ENCODE measurements around the gene GABRB1. TPM values are rescaled to one million over a fixed set of nuclear protein-coding genes. Genes with fewer than 3 reads are reported as not detected.

GABRB1 gene
- total and polyA plus RNA-seq, 2 donors (not counting 1 experiment from before 2014, with no cell fraction given) = not detected

DNA sequence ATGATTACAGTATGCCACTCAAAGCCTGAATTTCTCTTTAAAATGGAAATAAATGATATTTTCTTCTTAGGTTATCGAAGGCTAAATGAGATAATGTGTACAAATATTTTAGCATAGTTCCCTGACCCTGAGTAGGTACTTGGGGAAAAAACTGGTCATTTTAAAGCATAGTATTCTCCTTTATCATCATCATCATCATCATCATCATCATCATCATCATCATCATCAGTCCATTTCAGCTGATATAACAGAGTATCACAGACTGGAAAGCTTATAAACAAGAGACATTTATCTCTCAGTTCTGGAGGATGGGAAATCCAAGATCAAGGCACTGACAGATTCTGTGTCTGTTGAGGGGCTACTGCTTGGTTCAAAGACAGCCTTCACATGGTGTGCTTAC, 13.9 kb downstream of the GABRB1 start:
- ATAC-seq (ENCODE audit: low read depth) = no peak
- Histone ChIP-seq H3K4me3 (ENCODE audit: control extremely low read depth in 1 of 5, extremely low read depth in 1 of 5, insufficient read depth in 1 of 5, low read depth in 2 of 5, low read length in 4 of 5) (no peak overlapping the region), H3K27ac (ENCODE audit: low read length in 2 of 2) (no peak overlapping the region), H3K27me3 (replicated peaks in 1 of 4; ENCODE audit: control extremely low read depth in 1 of 4, control insufficient read depth in 3 of 4, insufficient read depth in 4 of 4, low read length in 3 of 4) (no peaks in the 10 kb centered on the region), H2AFZ (ENCODE audit: insufficient read depth, low read depth, low read length, poor library complexity, severe bottlenecking) (no peak overlapping the region), H3K4me2 (replicated peaks; ENCODE audit: low read depth, low read length, poor library complexity, severe bottlenecking) (no peak overlapping the region), H3K4me1 (ENCODE audit: control insufficient read depth in 2 of 2, insufficient read depth in 2 of 2, low read length in 2 of 2) (no peaks in the 10 kb centered on the region), H3K79me2 (ENCODE audit: control insufficient read depth, insufficient read depth, low read length) (no peaks in the 10 kb centered on the region), H3K36me3 (replicated peaks in 1 of 2; ENCODE audit: control extremely low read depth in 1 of 2, control insufficient read depth in 1 of 2, extremely low read depth in 1 of 2, insufficient read depth in 2 of 2, low read length in 1 of 2) (no peaks in the 10 kb centered on the region), H4K20me1 (ENCODE audit: control insufficient read depth, insufficient read depth, low read length, poor library complexity, severe bottlenecking) (no peaks in the 10 kb centered on the region), H3K9ac (ENCODE audit: low read length) (no peak overlapping the region), H3K9me3 (ENCODE audit: control extremely low read depth in 1 of 3, control insufficient read depth in 2 of 3, insufficient read depth in 1 of 3, low read length in 2 of 3) (no peaks in the 10 kb centered on the region)
- no peak overlapping the region for H3K4me3 Mint-ChIP-seq
- intact Hi-C loops (cut with micrococcal nuclease) = no loop called here
- no peaks in the 10 kb centered on the region for H3K9me3 Mint-ChIP-seq (ENCODE audit: insufficient read depth)
- POLR2A ChIA-PET = no interaction called here
- peaks cover 5% of the 10 kb centered on the region for H3K27me3 Mint-ChIP-seq
- TF ChIP-seq, protein P1, sequence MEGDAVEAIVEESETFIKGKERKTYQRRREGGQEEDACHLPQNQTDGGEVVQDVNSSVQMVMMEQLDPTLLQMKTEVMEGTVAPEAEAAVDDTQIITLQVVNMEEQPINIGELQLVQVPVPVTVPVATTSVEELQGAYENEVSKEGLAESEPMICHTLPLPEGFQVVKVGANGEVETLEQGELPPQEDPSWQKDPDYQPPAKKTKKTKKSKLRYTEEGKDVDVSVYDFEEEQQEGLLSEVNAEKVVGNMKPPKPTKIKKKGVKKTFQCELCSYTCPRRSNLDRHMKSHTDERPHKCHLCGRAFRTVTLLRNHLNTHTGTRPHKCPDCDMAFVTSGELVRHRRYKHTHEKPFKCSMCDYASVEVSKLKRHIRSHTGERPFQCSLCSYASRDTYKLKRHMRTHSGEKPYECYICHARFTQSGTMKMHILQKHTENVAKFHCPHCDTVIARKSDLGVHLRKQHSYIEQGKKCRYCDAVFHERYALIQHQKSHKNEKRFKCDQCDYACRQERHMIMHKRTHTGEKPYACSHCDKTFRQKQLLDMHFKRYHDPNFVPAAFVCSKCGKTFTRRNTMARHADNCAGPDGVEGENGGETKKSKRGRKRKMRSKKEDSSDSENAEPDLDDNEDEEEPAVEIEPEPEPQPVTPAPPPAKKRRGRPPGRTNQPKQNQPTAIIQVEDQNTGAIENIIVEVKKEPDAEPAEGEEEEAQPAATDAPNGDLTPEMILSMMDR (IDR thresholded peaks at IDR 0.05) = no peak
- no peak for TF ChIP-seq EZH2 (IDR thresholded peaks at IDR 0.05; ENCODE audit: borderline replicate concordance, insufficient read depth, low read depth, low read length, poor library complexity, severe bottlenecking)
- CTCF ChIA-PET = no interaction called here
- no peak for DNase-seq
- WGBS (ENCODE audit: insufficient coverage) = no CpG with 5 or more reads among the region's 1 CpG
- H3K27ac Mint-ChIP-seq = no peak overlapping the region
- no peaks in the 10 kb centered on the region for H3K4me1 Mint-ChIP-seq

DNA sequence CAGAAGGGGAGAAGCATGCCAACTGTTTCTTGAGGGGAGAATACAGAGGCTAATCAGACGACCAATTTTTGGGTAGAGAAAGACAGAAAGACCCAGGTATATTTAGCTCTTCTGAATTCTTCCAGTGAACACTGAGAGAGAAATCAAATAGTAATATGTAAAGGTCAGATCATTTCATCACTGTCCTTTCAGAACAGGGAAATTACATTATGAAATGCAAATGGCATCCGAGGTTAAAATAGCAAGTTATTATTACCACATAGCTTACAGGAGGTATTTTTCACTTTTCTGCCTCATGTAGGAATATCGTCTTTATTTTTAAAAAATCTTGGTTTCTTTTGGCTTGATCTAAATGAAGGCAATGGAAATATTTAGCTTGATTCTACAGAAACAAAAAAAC, 18.0 kb downstream of the GABRB1 start:
- no peaks in the 10 kb centered on the region for H3K27me3 ChIP-seq (replicated peaks in 1 of 4; ENCODE audit: control extremely low read depth in 1 of 4, control insufficient read depth in 3 of 4, insufficient read depth in 4 of 4, low read length in 3 of 4)
- DNase-seq (no peak), ATAC-seq (ENCODE audit: low read depth) (no peak)
- Mint-ChIP-seq H3K27ac (no peak overlapping the region), H3K4me1 (no peaks in the 10 kb centered on the region), H3K9me3 (ENCODE audit: insufficient read depth) (no peaks in the 10 kb centered on the region), H3K27me3 (peaks cover 5% of the 10 kb centered on the region), H3K4me3 (no peak overlapping the region)
- no peak overlapping the region for H2AFZ ChIP-seq (ENCODE audit: insufficient read depth, low read depth, low read length, poor library complexity, severe bottlenecking)
- no peaks in the 10 kb centered on the region for H3K36me3 ChIP-seq (replicated peaks in 1 of 2; ENCODE audit: control extremely low read depth in 1 of 2, control insufficient read depth in 1 of 2, extremely low read depth in 1 of 2, insufficient read depth in 2 of 2, low read length in 1 of 2)
- ChIA-PET POLR2A (no interaction called here), CTCF (no interaction called here)
- intact Hi-C loops (cut with micrococcal nuclease) = no loop called here
- H3K79me2 ChIP-seq (ENCODE audit: control insufficient read depth, insufficient read depth, low read length) = no peaks in the 10 kb centered on the region
- no CpG with 5 or more reads among the region's 3 CpGs for WGBS (ENCODE audit: insufficient coverage)
- TF ChIP-seq, protein P1 (IDR thresholded peaks at IDR 0.05) = no peak
- no peak for TF ChIP-seq EZH2 (IDR thresholded peaks at IDR 0.05; ENCODE audit: borderline replicate concordance, insufficient read depth, low read depth, low read length, poor library complexity, severe bottlenecking)
- no peak overlapping the region for H3K9ac ChIP-seq (ENCODE audit: low read length)
- H3K9me3 ChIP-seq (ENCODE audit: control extremely low read depth in 1 of 3, control insufficient read depth in 2 of 3, insufficient read depth in 1 of 3, low read length in 2 of 3) = no peaks in the 10 kb centered on the region
- H4K20me1 ChIP-seq (ENCODE audit: control insufficient read depth, insufficient read depth, low read length, poor library complexity, severe bottlenecking) = no peaks in the 10 kb centered on the region
- no peak overlapping the region for H3K4me2 ChIP-seq (replicated peaks; ENCODE audit: low read depth, low read length, poor library complexity, severe bottlenecking)
- no peak overlapping the region for H3K4me3 ChIP-seq (ENCODE audit: control extremely low read depth in 1 of 5, extremely low read depth in 1 of 5, insufficient read depth in 1 of 5, low read depth in 2 of 5, low read length in 4 of 5)
- no peaks in the 10 kb centered on the region for H3K4me1 ChIP-seq (ENCODE audit: control insufficient read depth in 2 of 2, insufficient read depth in 2 of 2, low read length in 2 of 2)
- H3K27ac ChIP-seq (ENCODE audit: low read length in 2 of 2) = no peak overlapping the region

All from B cell (primary cell).